ENCODE measurements around the gene ENPP1. TPM values are rescaled to one million over a fixed set of nuclear protein-coding genes. Genes with fewer than 3 reads are reported as not detected.

The ENPP1 gene
- total and polyA plus RNA-seq, 9 of the 15 experiments (the other 6 are each of a cell fraction or from before 2014, with no cell fraction given), result 0.03 to 0.56 (median 0.14) TPM

DNA sequence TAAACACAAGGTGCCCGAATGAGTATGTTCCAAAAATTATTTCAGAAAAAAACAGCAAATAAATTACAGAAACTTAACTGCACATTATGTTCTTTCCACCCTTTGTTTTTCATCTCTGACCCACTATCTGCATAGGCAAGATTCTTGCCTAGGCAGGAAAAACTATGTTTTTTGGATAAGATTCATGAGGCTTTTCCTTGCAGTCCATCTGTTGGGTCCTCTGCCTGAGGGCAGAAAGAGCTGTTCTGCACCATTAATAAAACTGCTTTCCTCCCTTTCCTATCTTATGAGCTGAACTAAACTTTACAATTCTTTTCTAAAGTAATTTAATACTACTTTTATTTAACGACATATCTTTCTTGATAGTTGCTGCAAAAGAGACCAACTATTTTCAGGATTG is 21.1 kb downstream of the ENPP1 start:
- Histone ChIP-seq H3K4me1 (replicated peaks in 1 of 2; ENCODE audit: control insufficient read depth in 2 of 2, insufficient read depth in 2 of 2, low read length in 2 of 2) (peaks cover 0 to 9% of the 10 kb centered on the region in 2 experiments; a peak in 1 of 5 replicates), H3K9me3 (replicated peaks; ENCODE audit: control insufficient read depth, insufficient read depth, low read depth, low read length) (no peaks in the 10 kb centered on the region), H3K36me3 (ENCODE audit: control insufficient read depth, insufficient read depth, low read length) (no peaks in the 10 kb centered on the region), H4K20me1 (replicated peaks; ENCODE audit: control insufficient read depth, insufficient read depth, low read length) (no peaks in the 10 kb centered on the region), H3K79me2 (ENCODE audit: control insufficient read depth, insufficient read depth, low read length) (no peaks in the 10 kb centered on the region), H3K27me3 (ENCODE audit: control insufficient read depth in 2 of 2, insufficient read depth in 2 of 2, low read length in 2 of 2) (peaks cover 0 to 5% of the 10 kb centered on the region in 2 experiments; a peak in 2 of 5 replicates), H2AFZ (ENCODE audit: low read depth, low read length) (no peak overlapping the region), H3K27ac (ENCODE audit: extremely low read depth, low read depth, low read length) (no peak overlapping the region), H3K4me2 (ENCODE audit: insufficient read depth, low read length) (no peak overlapping the region), H3K4me3 (no peak overlapping the region), H3K9ac (ENCODE audit: insufficient read depth in 1 of 2, low read depth in 2 of 2, low read length in 2 of 2) (no peak overlapping the region), H3K9me1 (ENCODE audit: control insufficient read depth, insufficient read depth, low read length) (no peaks in the 10 kb centered on the region)
- ATAC-seq (no peak), DNase-seq (ENCODE audit: extremely low read depth in 1 of 4, low spot score in 3 of 4) (no peak), FAIRE-seq (no peak)
- in situ Hi-C loops (cut with MboI), result no loop called here
- ChIA-PET POLR2A (interaction anchor here (0.7 kb wide), 1 partner anchor 9 kb away, joined by 3 read pairs; no protein-coding TSS in a partner anchor), CTCF (ENCODE audit: low intra/inter-chr PET ratio) (interaction anchor here (0.5 kb wide), 1 partner anchor 96 kb away, joined by 3 read pairs; no protein-coding TSS in a partner anchor)
- no TSS peak for BruUV-seq (replicated peaks)
- intact Hi-C loops (cut with micrococcal nuclease), result no loop called here
- 9% methylated on average over 2 of the region's 2 CpGs for WGBS (ENCODE audit: insufficient coverage, low coverage, missing lambda C conversion rate)
- no peak for TF ChIP-seq ZBTB8A (IDR thresholded peaks at IDR 0.05; ENCODE audit: partially characterized antibody)
- TF ChIP-seq, protein P1, sequence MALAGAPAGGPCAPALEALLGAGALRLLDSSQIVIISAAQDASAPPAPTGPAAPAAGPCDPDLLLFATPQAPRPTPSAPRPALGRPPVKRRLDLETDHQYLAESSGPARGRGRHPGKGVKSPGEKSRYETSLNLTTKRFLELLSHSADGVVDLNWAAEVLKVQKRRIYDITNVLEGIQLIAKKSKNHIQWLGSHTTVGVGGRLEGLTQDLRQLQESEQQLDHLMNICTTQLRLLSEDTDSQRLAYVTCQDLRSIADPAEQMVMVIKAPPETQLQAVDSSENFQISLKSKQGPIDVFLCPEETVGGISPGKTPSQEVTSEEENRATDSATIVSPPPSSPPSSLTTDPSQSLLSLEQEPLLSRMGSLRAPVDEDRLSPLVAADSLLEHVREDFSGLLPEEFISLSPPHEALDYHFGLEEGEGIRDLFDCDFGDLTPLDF (CRISPR knock-in tag; IDR thresholded peaks at IDR 0.05), result no peak
- TF ChIP-seq, protein P2, sequence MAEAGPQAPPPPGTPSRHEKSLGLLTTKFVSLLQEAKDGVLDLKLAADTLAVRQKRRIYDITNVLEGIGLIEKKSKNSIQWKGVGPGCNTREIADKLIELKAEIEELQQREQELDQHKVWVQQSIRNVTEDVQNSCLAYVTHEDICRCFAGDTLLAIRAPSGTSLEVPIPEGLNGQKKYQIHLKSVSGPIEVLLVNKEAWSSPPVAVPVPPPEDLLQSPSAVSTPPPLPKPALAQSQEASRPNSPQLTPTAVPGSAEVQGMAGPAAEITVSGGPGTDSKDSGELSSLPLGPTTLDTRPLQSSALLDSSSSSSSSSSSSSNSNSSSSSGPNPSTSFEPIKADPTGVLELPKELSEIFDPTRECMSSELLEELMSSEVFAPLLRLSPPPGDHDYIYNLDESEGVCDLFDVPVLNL (CRISPR knock-in tag; IDR thresholded peaks at IDR 0.05; ENCODE audit: low read depth), result no peak
- no peak for TF ChIP-seq MTF1 (CRISPR knock-in tag; IDR thresholded peaks at IDR 0.05; ENCODE audit: borderline replicate concordance)
- no peak for TF ChIP-seq RBM34 (IDR thresholded peaks at IDR 0.05; ENCODE audit: borderline replicate concordance, insufficient read depth, low read length)
- TF ChIP-seq, protein P3, sequence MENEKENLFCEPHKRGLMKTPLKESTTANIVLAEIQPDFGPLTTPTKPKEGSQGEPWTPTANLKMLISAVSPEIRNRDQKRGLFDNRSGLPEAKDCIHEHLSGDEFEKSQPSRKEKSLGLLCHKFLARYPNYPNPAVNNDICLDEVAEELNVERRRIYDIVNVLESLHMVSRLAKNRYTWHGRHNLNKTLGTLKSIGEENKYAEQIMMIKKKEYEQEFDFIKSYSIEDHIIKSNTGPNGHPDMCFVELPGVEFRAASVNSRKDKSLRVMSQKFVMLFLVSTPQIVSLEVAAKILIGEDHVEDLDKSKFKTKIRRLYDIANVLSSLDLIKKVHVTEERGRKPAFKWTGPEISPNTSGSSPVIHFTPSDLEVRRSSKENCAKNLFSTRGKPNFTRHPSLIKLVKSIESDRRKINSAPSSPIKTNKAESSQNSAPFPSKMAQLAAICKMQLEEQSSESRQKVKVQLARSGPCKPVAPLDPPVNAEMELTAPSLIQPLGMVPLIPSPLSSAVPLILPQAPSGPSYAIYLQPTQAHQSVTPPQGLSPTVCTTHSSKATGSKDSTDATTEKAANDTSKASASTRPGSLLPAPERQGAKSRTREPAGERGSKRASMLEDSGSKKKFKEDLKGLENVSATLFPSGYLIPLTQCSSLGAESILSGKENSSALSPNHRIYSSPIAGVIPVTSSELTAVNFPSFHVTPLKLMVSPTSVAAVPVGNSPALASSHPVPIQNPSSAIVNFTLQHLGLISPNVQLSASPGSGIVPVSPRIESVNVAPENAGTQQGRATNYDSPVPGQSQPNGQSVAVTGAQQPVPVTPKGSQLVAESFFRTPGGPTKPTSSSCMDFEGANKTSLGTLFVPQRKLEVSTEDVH (IDR thresholded peaks at IDR 0.05; ENCODE audit: low read depth, partially characterized antibody), result no peak
- TF ChIP-seq, protein P4, sequence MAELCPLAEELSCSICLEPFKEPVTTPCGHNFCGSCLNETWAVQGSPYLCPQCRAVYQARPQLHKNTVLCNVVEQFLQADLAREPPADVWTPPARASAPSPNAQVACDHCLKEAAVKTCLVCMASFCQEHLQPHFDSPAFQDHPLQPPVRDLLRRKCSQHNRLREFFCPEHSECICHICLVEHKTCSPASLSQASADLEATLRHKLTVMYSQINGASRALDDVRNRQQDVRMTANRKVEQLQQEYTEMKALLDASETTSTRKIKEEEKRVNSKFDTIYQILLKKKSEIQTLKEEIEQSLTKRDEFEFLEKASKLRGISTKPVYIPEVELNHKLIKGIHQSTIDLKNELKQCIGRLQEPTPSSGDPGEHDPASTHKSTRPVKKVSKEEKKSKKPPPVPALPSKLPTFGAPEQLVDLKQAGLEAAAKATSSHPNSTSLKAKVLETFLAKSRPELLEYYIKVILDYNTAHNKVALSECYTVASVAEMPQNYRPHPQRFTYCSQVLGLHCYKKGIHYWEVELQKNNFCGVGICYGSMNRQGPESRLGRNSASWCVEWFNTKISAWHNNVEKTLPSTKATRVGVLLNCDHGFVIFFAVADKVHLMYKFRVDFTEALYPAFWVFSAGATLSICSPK (IDR thresholded peaks at IDR 0.05; ENCODE audit: borderline replicate concordance), result no peak
- no peak for TF ChIP-seq HDAC1 (IDR thresholded peaks at IDR 0.05)
- no peak for TF ChIP-seq ZBED1 (IDR thresholded peaks at IDR 0.05)
- TF ChIP-seq NR3C1 (CRISPR knock-in tag; IDR thresholded peaks at IDR 0.05), result no peak

All from K562 (cell line).